HepG2 (cell line): ENCODE measurements around the gene EFL1. TPM values are rescaled to one million over a fixed set of nuclear protein-coding genes. Genes with fewer than 3 reads are reported as not detected.

Source experiments
- ATAC-seq: fragments of 200-7000 bp; cut with Tn5 transposase; 3 replicates; pipeline ENCODE4 v1.9.1; 2020; ENCODE audit warnings: mild to moderate bottlenecking, moderate library complexity
- BruUV-seq: library from RNA; stranded (reverse); fragments of 400-500 nt; replicated peaks from 2 replicates; lab custom pipeline; 2021; lab: Mats Ljungman, UMichigan
- CTCF ChIA-PET: fragments of 300-600 bp; formaldehyde crosslinking; extraction: SDS; loops from one replicate; lab custom pipeline; 2021; ENCODE audit warnings: low total read pairs, inconsistent platforms, low intra/inter-chr PET ratio; lab: Yijun Ruan, JAX
- POLR2A ChIA-PET: fragments of 350-600 bp; sonication (Branson Sonifier 250); formaldehyde crosslinking; loops from one replicate; lab custom pipeline; 2020; ENCODE audit warnings: antibody characterized with exemption, inconsistent platforms; lab: Yijun Ruan, JAX
- DNase-seq: peaks from one replicate; pipeline ENCODE4 v3.0.0-alpha.2; 2015; ENCODE audit warnings: low spot score
- FAIRE-seq: peaks from 3 replicates; lab custom pipeline; 2011; peaks lifted over from hg19 to GRCh38; lab: Jason Lieb, UNC
- H2AFZ ChIP-seq: one replicate; pipeline ENCODE4 v1.6.1; 2011; ENCODE audit warnings: low read length, inconsistent platforms
- H3K27ac ChIP-seq: fragments of 300-600 bp; 3 replicates; pipeline ENCODE4 v1.8.0; 2011; ENCODE audit warnings: mixed run types, mild to moderate bottlenecking, mixed read lengths, low read length, inconsistent platforms; ENCODE audit not compliant: insufficient read depth; ENCODE audit errors: extremely low read length
- H3K27me3 ChIP-seq, 2 experiments: fragments of 200-600 bp in 1 of 2; 2 replicates in 1 of 2; 3 replicates in 1 of 2; pipeline versions ENCODE4 v1.6.0 to v1.8.0; 2011; ENCODE audit warnings: low read length in 2 of 2, mild to moderate bottlenecking in 2 of 2, moderate library complexity in 2 of 2, inconsistent platforms in 1 of 2; ENCODE audit not compliant: insufficient read depth in 2 of 2, control insufficient read depth in 1 of 2
- H3K36me3 ChIP-seq, 2 experiments: fragments of 200-600 bp in 1 of 2; replicated peaks in 1 of 2; 2 replicates in 1 of 2; 3 replicates in 1 of 2; pipeline versions ENCODE4 v1.5.1 to v1.8.0; 2011; ENCODE audit warnings: low read length in 2 of 2, inconsistent platforms in 1 of 2; ENCODE audit not compliant: insufficient read depth in 2 of 2, control insufficient read depth in 1 of 2
- H3K4me1 ChIP-seq: 2 replicates; pipeline ENCODE4 v1.5.1; 2012; ENCODE audit warnings: low read length, inconsistent platforms; ENCODE audit not compliant: insufficient read depth
- H3K4me2 ChIP-seq: 2 replicates; pipeline ENCODE4 v1.6.0; 2011; ENCODE audit warnings: low read depth, low read length, inconsistent platforms
- H3K4me3 ChIP-seq, 3 experiments: fragments of 200-600 bp in 1 of 3; sonication (generic), shearing (Covaris generic) in 1 of 3; replicated peaks in 1 of 3; 2 replicates each; pipeline ENCODE4 v1.5.1; 2011 to 2016; ENCODE audit warnings: low read length in 3 of 3, inconsistent platforms in 2 of 3, low read depth in 2 of 3, mild to moderate bottlenecking in 2 of 3, control low read depth in 1 of 3, mixed read lengths in 1 of 3; ENCODE audit not compliant: insufficient read depth in 1 of 3
- H3K79me2 ChIP-seq: one replicate; pipeline ENCODE4 v1.6.1; 2011; ENCODE audit warnings: low read length, inconsistent platforms; ENCODE audit not compliant: insufficient read depth
- H3K9ac ChIP-seq: 2 replicates; pipeline ENCODE4 v1.6.0; 2011; ENCODE audit warnings: mild to moderate bottlenecking, low read depth, low read length, inconsistent platforms; ENCODE audit not compliant: insufficient read depth
- H3K9me3 ChIP-seq: 2 replicates; pipeline ENCODE4 v1.5.1; 2012; ENCODE audit warnings: mild to moderate bottlenecking, low read length
- H4K20me1 ChIP-seq: 2 replicates; pipeline ENCODE4 v1.6.0; 2011; ENCODE audit warnings: inconsistent platforms, mild to moderate bottlenecking, low read length, moderate library complexity; ENCODE audit not compliant: insufficient read depth
- CBX2 ChIP-seq, 2 experiments: fragments of 200-600 bp in 1 of 2; sonication (generic); formaldehyde crosslinking in 1 of 2; IDR thresholded peaks; 2 replicates each; pipeline versions ENCODE4 v1.7.0 to v1.8.1; 2018 to 2022; ENCODE audit warnings: low read depth in 2 of 2, low read length in 1 of 2, mild to moderate bottlenecking in 1 of 2, missing genetic modification reagents in 1 of 2
- MAFG ChIP-seq: sonication (generic); formaldehyde crosslinking; IDR thresholded peaks from 2 replicates; pipeline ENCODE4 v1.5.1; 2020; ENCODE audit warnings: mild to moderate bottlenecking, missing genetic modification reagents
- MLX ChIP-seq: IDR thresholded peaks from 2 replicates; pipeline ENCODE4 v1.6.1; 2016
- RNF219 ChIP-seq: sonication (generic); formaldehyde crosslinking; IDR thresholded peaks from 2 replicates; pipeline ENCODE4 v1.5.0; 2020; ENCODE audit warnings: mild to moderate bottlenecking, missing genetic modification reagents
- TCF12 ChIP-seq, 2 experiments: fragments of 450-650 bp in 1 of 2; sonication (generic) in 1 of 2; formaldehyde crosslinking in 1 of 2; IDR thresholded peaks; 2 replicates each; pipeline versions ENCODE4 v1.6.1 to v1.8.0; 2017 to 2022; ENCODE audit warnings: antibody characterized with exemption in 1 of 2, mild to moderate bottlenecking in 1 of 2, missing genetic modification reagents in 1 of 2, moderate library complexity in 1 of 2
- ZNF142 ChIP-seq: sonication (generic); formaldehyde crosslinking; IDR thresholded peaks from 2 replicates; pipeline ENCODE4 v1.4.0; 2020; ENCODE audit warnings: missing genetic modification reagents
- ZNF292 ChIP-seq: sonication (generic); formaldehyde crosslinking; IDR thresholded peaks from 2 replicates; pipeline ENCODE4 v1.8.1; 2022; ENCODE audit warnings: mild to moderate bottlenecking, low read depth, missing genetic modification reagents, borderline replicate concordance
- ZNF337 ChIP-seq: sonication (generic); formaldehyde crosslinking; IDR thresholded peaks from 2 replicates; pipeline ENCODE4 v1.5.1; 2020; ENCODE audit warnings: missing genetic modification reagents, low read depth, mild to moderate bottlenecking, borderline replicate concordance
- ZNF354B ChIP-seq: sonication (generic); formaldehyde crosslinking; IDR thresholded peaks from 2 replicates; pipeline ENCODE4 v1.8.0; 2022; ENCODE audit warnings: mild to moderate bottlenecking, missing genetic modification reagents
- ZNF660 ChIP-seq: sonication (generic); formaldehyde crosslinking; IDR thresholded peaks from 2 replicates; pipeline ENCODE4 v1.5.1; 2020; ENCODE audit warnings: mild to moderate bottlenecking, low read depth, missing genetic modification reagents, borderline replicate concordance
- ZNF747 ChIP-seq: sonication (generic); formaldehyde crosslinking; IDR thresholded peaks from 2 replicates; pipeline ENCODE4 v1.8.1; 2023; ENCODE audit warnings: missing genetic modification reagents, mild to moderate bottlenecking, borderline replicate concordance
- in situ Hi-C: cut with HindIII; loops from 2 replicates; pipeline ENCODE4 v1.10.0; 2017; ENCODE audit warnings: low pct_unique_long_range_greater_than_20kb; ENCODE audit not compliant: extremely low pct_ligation_motif_present
- intact Hi-C: fragments of 100-400 bp; cut with micrococcal nuclease; formaldehyde crosslinking; loops from one replicate; pipeline ENCODE4 v1.10.0; 2022; ENCODE audit not compliant: unreplicated experiment
- polyA plus RNA-seq, 8 experiments: library from polyadenylated mRNA; depleted of rRNA in 3 of 8; stranded (reverse) in 7 of 8; unstranded in 1 of 8; fragments of >200 nt; fragmentation: Illumina TruSeq in 4 of 8; extraction: Trizol in 4 of 8; gene quantifications; 2 replicates each; pipeline versions ENCODE4 v1.2.1 to v1.2.3, GENCODE V29; 2011 to 2016; ENCODE audit warnings: low read depth in 4 of 8, missing spikeins in 1 of 8, mixed read lengths in 1 of 8; ENCODE audit not compliant: insufficient read depth in 1 of 8
- total RNA-seq, 5 experiments: library from RNA; depleted of rRNA; stranded (reverse); fragments of >200 nt; fragmentation: Illumina TruSeq; extraction: Trizol; gene quantifications; 2 replicates each; pipeline ENCODE4 v1.2.3, GENCODE V29; 2016; ENCODE audit warnings: low read depth in 1 of 5
- TF ChIP-seq, protein P1 (sequence below): sonication (generic); formaldehyde crosslinking; IDR thresholded peaks from 2 replicates; pipeline ENCODE4 v1.8.0; 2022; ENCODE audit warnings: mild to moderate bottlenecking, missing genetic modification reagents, moderate library complexity

Gene EFL1
- total and polyA plus RNA-seq, 2 of the 13 experiments (the other 11 are each of a cell fraction or from before 2014, with no cell fraction given), result 6.4 to 12.0 TPM

- TF ChIP-seq, protein P1, sequence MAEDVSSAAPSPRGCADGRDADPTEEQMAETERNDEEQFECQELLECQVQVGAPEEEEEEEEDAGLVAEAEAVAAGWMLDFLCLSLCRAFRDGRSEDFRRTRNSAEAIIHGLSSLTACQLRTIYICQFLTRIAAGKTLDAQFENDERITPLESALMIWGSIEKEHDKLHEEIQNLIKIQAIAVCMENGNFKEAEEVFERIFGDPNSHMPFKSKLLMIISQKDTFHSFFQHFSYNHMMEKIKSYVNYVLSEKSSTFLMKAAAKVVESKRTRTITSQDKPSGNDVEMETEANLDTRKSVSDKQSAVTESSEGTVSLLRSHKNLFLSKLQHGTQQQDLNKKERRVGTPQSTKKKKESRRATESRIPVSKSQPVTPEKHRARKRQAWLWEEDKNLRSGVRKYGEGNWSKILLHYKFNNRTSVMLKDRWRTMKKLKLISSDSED (CRISPR knock-in tag), result no peak
Observed at GRCh38 chr15:82139823-82140268, 122.7 kb downstream of the EFL1 start (continued).

DNA sequence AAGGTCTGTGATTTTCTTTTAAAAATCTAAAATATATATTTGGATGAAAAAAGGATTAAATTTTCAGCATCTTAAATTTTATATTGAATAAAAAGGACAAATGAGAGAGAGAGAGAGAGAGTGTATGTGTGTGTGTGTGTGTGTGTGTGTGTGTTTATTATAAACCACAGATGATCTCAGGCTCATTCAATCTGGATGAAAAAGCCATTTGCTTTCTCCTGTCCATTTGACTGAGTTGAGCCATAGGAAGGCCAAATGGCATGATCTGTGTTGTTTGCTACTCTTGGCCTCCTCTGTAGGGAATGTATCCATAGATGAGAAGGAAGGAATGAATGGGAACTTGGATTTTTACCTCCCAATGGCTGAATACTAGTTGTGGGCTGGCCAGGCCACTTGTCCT, 124.2 kb downstream of the EFL1 start:
- Histone ChIP-seq H3K4me2 (no peak overlapping the region), H3K79me2 (no peaks in the 10 kb centered on the region), H4K20me1 (no peaks in the 10 kb centered on the region), H3K36me3 (peaks cover 2 to 17% of the 10 kb centered on the region in 2 experiments; a peak in 2 of 5 replicates), H3K4me3 (no peak overlapping the region), H3K27me3 (no peaks in the 10 kb centered on the region), H2AFZ (no peak overlapping the region), H3K4me1 (no peaks in the 10 kb centered on the region), H3K9ac (no peak overlapping the region), H3K9me3 (no peaks in the 10 kb centered on the region), H3K27ac (no peak overlapping the region)
- TF ChIP-seq CBX2 (IDR thresholded peaks at IDR 0.05; ENCODE audit: low read depth, low read length), result no peak
- no peak for TF ChIP-seq CBX2 (CRISPR knock-in tag; IDR thresholded peaks at IDR 0.05; ENCODE audit: low read depth)
- no peak for TF ChIP-seq MAFG (CRISPR knock-in tag)
- TF ChIP-seq ZNF747 (CRISPR knock-in tag), result no peak
- TF ChIP-seq ZNF142, result no peak
- no peak for TF ChIP-seq ZNF354B (CRISPR knock-in tag)
- no peak for TF ChIP-seq ZNF660 (CRISPR knock-in tag)
- TF ChIP-seq MLX (CRISPR knock-in tag), result no peak
- no peak for TF ChIP-seq ZNF292
- no peak for TF ChIP-seq TCF12 (IDR thresholded peaks at IDR 0.05)
- no peak for TF ChIP-seq TCF12 (CRISPR knock-in tag; IDR thresholded peaks at IDR 0.05)
- no peak for TF ChIP-seq RNF219 (CRISPR knock-in tag)
- TF ChIP-seq ZNF337 (CRISPR knock-in tag), result no peak
- ChIA-PET CTCF (no interaction called here), POLR2A (no interaction called here)
- ATAC-seq (no peak), FAIRE-seq (no peak), DNase-seq (no peak)
- no TSS peak for BruUV-seq
- in situ Hi-C loops (no loop called here), intact Hi-C loops (no loop called here)
